Memory B cell (primary cell): ENCODE results near the gene SNRNP27.

ENCODE experiments used
- ATAC-seq: fragments of 150-1000 bp; cut with Tn5 transposase; 2 replicates; pipeline ENCODE4 v1.10.0; 2021; ENCODE audit warnings: low read depth, mild to moderate bottlenecking, moderate library complexity
- DNase-seq, 2 donors: peaks; one replicate each; pipeline ENCODE4 v3.0.0; 2022; ENCODE audit warnings: low spot score in 2 of 2
- H3K27ac Mint-ChIP-seq: one replicate; pipeline ENCODE4 v1.8.0; 2022; ENCODE audit warnings: mild to moderate bottlenecking, moderate library complexity, mixed read lengths
- H3K27me3 Mint-ChIP-seq: one replicate; pipeline ENCODE4 v1.8.0; 2022; ENCODE audit warnings: mixed read lengths
- H3K36me3 Mint-ChIP-seq: one replicate; pipeline ENCODE4 v1.8.0; 2022; ENCODE audit warnings: mild to moderate bottlenecking, mixed read lengths
- H3K4me1 Mint-ChIP-seq: one replicate; pipeline ENCODE4 v1.8.0; 2022; ENCODE audit warnings: mixed read lengths
- H3K4me3 Mint-ChIP-seq: one replicate; pipeline ENCODE4 v1.8.0; 2022; ENCODE audit warnings: mild to moderate bottlenecking, moderate library complexity, mixed read lengths
- H3K9me3 Mint-ChIP-seq: one replicate; pipeline ENCODE4 v1.8.0; 2022; ENCODE audit warnings: mixed read lengths

The SNRNP27 gene

GRCh38 chr2:69902213-69902922 is 8.6 kb downstream of the SNRNP27 start:
- DNase-seq: peak; percentile 23 to 44
- Mint-ChIP-seq H3K4me1 (peaks cover 27% of the 10 kb centered on the region), H3K36me3 (peaks cover 28% of the 10 kb centered on the region)

GRCh38 chr2:69907216-69907615 is 13.5 kb downstream of the SNRNP27 start:
- no peak overlapping the region for H3K4me3 Mint-ChIP-seq
- no peaks in the 10 kb centered on the region for H3K27me3 Mint-ChIP-seq
- ATAC-seq (no peak), DNase-seq (no peak)
- H3K27ac Mint-ChIP-seq: no peak overlapping the region
- peaks cover 15% of the 10 kb centered on the region for H3K36me3 Mint-ChIP-seq
- H3K4me1 Mint-ChIP-seq: peaks cover 8% of the 10 kb centered on the region
- H3K9me3 Mint-ChIP-seq: peaks cover 3% of the 10 kb centered on the region

More at GRCh38 chr2:69902213-69902922, 8.6 kb downstream of the SNRNP27 start:
- peak; percentile 87 for ATAC-seq
- peak overlapping the region; percentile 76 for H3K27ac Mint-ChIP-seq
- no peaks in the 10 kb centered on the region for H3K27me3 Mint-ChIP-seq
- H3K9me3 Mint-ChIP-seq: peaks cover 4% of the 10 kb centered on the region
- H3K4me3 Mint-ChIP-seq: peak overlapping the region; percentile 86

GRCh38 chr2:69911985-69912563 is 18.3 kb downstream of the SNRNP27 start:
- Mint-ChIP-seq H3K36me3 (peaks cover 10% of the 10 kb centered on the region), H3K4me3 (no peak overlapping the region), H3K27ac (peak overlapping the region; percentile 63), H3K9me3 (no peaks in the 10 kb centered on the region), H3K4me1 (peaks cover 8% of the 10 kb centered on the region), H3K27me3 (no peaks in the 10 kb centered on the region)
- ATAC-seq: no peak
- DNase-seq: peak in 1 of 2 donors; percentile 56

DNA sequence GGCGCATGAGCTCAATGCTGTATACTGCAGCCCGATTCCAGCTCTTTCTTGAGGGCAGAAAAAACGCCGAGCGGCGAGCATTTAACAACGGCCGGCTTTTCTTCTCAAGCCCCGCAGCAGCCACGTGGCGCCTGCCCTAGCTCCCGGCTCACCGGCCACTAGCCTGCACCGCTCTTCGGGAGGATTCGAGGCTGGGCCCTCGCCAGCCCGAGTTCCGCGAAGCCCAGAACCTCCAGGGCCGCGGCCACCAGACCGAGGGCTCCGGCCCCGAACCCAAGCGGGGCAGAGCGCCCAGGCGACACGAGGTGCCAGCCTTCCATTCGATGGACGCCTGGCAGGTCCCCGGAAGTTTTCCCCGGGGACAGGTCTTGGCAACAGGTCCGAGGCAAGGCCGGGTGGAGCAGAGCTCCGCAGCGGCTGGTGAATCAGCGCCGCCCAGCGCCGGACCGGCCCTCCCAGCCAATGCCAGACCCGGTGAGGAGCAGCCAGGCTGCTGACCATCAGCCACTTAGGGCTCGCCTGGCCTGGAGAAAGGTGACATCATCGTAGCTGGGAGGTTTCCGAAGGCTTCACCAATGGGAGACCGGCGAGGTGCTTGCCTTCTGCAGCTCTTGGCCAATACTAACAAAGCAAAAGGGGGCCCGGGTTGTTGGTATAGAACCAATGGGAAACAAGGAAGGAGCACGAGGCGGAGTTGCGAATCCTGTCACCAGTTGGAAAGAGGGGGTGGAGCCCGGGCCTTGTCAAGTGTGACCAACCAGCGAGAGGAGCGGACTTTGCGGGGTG is 20.6 kb downstream of the SNRNP27 start:
- peak; percentile 92 to 99 for DNase-seq
- ATAC-seq: peak; percentile 84

DNA sequence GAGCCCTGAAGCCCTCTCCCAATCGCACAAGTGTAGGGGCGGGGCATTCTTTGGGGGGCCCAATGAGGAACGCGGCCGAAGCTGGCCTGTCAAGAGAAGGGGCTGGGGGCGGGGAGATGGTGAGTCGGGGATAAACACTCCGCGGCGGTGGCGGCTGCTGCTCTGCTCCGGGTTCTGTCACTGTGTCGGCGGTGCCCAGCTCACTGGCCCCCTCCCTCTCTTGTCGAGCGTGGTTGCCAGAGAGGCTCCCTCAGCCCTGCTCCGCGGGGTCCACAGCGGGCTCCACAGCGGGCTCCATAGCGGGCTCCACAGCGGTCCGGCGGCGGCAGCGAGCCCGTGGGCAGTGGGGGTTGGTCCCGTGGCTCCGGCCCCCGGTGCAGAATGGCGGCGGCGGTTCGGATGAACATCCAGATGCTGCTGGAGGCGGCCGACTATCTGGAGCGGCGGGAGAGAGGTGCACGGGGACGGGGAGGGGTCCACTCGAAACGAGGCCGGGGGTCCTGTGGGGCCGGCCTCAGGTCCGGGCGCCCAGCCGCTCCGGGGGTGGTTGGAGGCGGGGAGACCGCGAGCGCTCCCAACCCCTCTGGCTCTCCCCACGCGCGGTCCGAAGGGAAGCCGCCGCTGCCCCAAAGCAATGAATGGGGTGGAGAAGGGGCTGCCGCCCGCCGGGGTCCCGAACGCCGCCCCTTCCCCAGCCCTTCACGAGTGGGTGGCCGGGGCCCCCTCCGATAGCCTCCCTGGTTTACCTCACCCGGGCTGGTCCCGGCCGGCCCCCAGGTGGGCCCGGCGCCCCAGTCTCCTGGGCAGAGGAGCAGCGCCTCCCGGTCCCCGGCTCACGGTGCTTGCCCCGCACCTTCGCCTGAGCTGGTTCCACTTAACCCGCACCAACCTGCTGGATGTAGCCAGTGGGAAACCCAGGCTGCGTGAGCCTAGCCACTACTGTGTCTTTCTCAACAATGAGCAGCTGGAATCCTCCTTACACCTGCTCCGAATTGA is 21.5 kb downstream of the SNRNP27 start, which contains the start of gene MXD1:
TSS of gene MXD1 (plus strand) at position 160 of the 996 bp plus-strand sequence. CDS start at position 382, 222 bp downstream.
- Mint-ChIP-seq H3K9me3 (no peaks in the 10 kb centered on the region), H3K27me3 (no peaks in the 10 kb centered on the region), H3K4me1 (peaks cover 16% of the 10 kb centered on the region), H3K27ac (peak within 1 kb of the TSS; percentile 65), H3K36me3 (peaks cover 6% of the 10 kb centered on the region), H3K4me3 (peak within 1 kb of the TSS; percentile 82)
- no peak for ATAC-seq
- peak in 1 of 2 donors; percentile 11 for DNase-seq

More for the DNA sequence above, 20.6 kb downstream of the SNRNP27 start:
- no peaks in the 10 kb centered on the region for H3K27me3 Mint-ChIP-seq
- peaks cover 16% of the 10 kb centered on the region for H3K4me1 Mint-ChIP-seq
- H3K27ac Mint-ChIP-seq: peak overlapping the region; percentile 65
- peak overlapping the region; percentile 82 for H3K4me3 Mint-ChIP-seq
- peaks cover 4% of the 10 kb centered on the region for H3K36me3 Mint-ChIP-seq
- no peaks in the 10 kb centered on the region for H3K9me3 Mint-ChIP-seq

DNA sequence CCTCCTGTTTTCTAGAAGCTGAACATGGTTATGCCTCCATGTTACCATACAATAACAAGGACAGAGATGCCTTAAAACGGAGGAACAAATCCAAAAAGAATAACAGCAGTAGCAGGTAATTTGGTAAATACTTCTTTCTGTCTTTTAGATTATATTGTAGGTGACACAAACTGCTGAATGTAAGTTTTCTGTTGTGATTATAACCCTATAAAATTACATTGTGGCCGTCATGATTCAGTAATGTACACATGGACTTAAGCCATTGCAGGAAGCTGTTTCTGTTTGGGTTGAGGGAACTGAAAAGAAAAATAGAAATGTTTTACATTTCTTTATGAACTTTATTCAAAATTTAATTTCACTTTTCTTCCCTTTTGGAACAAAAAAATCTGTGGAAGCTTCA is 22.4 kb downstream of the SNRNP27 start:
- ATAC-seq: no peak
- H3K4me1 Mint-ChIP-seq: peaks cover 16% of the 10 kb centered on the region
- H3K36me3 Mint-ChIP-seq: peaks cover 10% of the 10 kb centered on the region
- no peak for DNase-seq
- no peaks in the 10 kb centered on the region for H3K27me3 Mint-ChIP-seq
- H3K27ac Mint-ChIP-seq: peak overlapping the region; percentile 45
- H3K9me3 Mint-ChIP-seq: no peaks in the 10 kb centered on the region
- H3K4me3 Mint-ChIP-seq: peak overlapping the region; percentile 61

- Mint-ChIP-seq H3K27ac (peak overlapping the region; percentile 68), H3K4me3 (no peak overlapping the region), H3K4me1 (peaks cover 16% of the 10 kb centered on the region), H3K9me3 (no peaks in the 10 kb centered on the region), H3K27me3 (no peaks in the 10 kb centered on the region), H3K36me3 (peaks cover 14% of the 10 kb centered on the region)
- DNase-seq (no peak), ATAC-seq (no peak)
These were observed 24.1 kb downstream of the SNRNP27 start for GRCh38 chr2:69917852-69918251.

GRCh38 chr2:69918401-69918800 is 24.6 kb downstream of the SNRNP27 start:
- peak overlapping the region; percentile 68 for H3K27ac Mint-ChIP-seq
- H3K36me3 Mint-ChIP-seq: peaks cover 17% of the 10 kb centered on the region
- DNase-seq: no peak
- no peaks in the 10 kb centered on the region for H3K9me3 Mint-ChIP-seq
- H3K4me1 Mint-ChIP-seq: peaks cover 16% of the 10 kb centered on the region
- H3K27me3 Mint-ChIP-seq: no peaks in the 10 kb centered on the region
- no peak for ATAC-seq
- H3K4me3 Mint-ChIP-seq: no peak overlapping the region

- H3K4me3 Mint-ChIP-seq: no peak overlapping the region
- H3K4me1 Mint-ChIP-seq: peaks cover 2% of the 10 kb centered on the region
- no peak overlapping the region for H3K27ac Mint-ChIP-seq
These were observed 29.4 kb downstream of the SNRNP27 start for GRCh38 chr2:69923116-69923515.

DNA sequence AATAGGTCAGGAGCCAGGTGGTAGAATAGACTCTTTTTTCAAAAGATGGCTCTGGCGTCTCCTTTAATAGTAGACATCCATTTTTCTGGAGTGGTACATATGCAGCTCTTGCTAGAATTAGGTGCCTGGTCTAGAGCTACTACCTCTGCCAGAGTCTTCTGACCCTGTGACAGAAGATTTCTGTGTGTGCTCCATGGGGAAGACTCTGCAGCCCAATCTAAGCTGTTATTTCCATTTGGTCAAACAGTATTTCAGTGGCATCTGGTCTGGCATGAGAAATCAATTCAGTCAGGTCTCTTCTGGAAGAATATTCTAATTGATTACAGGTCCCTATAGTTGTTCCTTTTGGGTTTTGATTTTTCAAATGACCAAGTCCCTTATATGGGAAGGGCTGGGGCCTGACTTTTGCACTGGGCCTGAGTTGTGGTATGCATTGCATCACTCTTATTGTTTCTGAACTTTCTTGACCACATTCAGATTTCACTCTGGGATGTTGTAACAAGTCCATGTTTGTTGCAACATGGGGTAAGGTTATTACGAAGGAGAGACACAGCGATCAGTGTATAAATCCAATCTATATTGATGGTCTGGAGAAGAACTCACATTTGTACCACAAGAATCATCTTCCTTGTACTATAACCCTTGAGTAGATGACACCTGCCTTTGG is 33.2 kb downstream of the SNRNP27 start:
- H3K4me3 Mint-ChIP-seq: no peak overlapping the region
- no peak overlapping the region for H3K27ac Mint-ChIP-seq
- peaks cover 18% of the 10 kb centered on the region for H3K36me3 Mint-ChIP-seq
- no peaks in the 10 kb centered on the region for H3K9me3 Mint-ChIP-seq
- DNase-seq: no peak
- no peak for ATAC-seq
- H3K4me1 Mint-ChIP-seq: peaks cover 3% of the 10 kb centered on the region
- no peaks in the 10 kb centered on the region for H3K27me3 Mint-ChIP-seq

More at GRCh38 chr2:69923116-69923515, 29.4 kb downstream of the SNRNP27 start:
- Mint-ChIP-seq H3K36me3 (peaks cover 25% of the 10 kb centered on the region), H3K27me3 (no peaks in the 10 kb centered on the region), H3K9me3 (no peaks in the 10 kb centered on the region)
- DNase-seq (no peak), ATAC-seq (no peak)

GRCh38 chr2:69931832-69932595 is 38.3 kb downstream of the SNRNP27 start:
- Mint-ChIP-seq H3K4me1 (peaks cover 8% of the 10 kb centered on the region), H3K9me3 (no peaks in the 10 kb centered on the region), H3K4me3 (no peak overlapping the region), H3K27ac (no peak overlapping the region), H3K27me3 (no peaks in the 10 kb centered on the region), H3K36me3 (peaks cover 21% of the 10 kb centered on the region)
- ATAC-seq: no peak
- no peak for DNase-seq

DNA sequence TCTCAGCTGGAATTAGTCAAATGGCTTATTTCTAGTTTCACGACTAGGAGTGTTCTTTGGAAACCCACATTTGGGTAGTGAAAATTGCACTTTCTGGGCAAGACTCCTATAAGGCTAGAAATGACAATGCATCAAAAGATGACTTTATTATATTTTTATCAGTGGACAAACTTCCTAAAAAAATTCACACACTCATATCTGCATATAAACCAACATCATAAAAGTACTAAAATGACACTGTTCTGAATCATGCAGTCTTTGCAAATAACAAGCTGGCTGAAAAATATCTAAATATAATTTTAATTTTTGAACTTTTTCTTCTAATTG is 38.8 kb downstream of the SNRNP27 start:
- H3K36me3 Mint-ChIP-seq: peaks cover 19% of the 10 kb centered on the region
- no peak overlapping the region for H3K27ac Mint-ChIP-seq
- DNase-seq: no peak
- H3K4me1 Mint-ChIP-seq: peaks cover 8% of the 10 kb centered on the region
- no peaks in the 10 kb centered on the region for H3K27me3 Mint-ChIP-seq
- H3K9me3 Mint-ChIP-seq: no peaks in the 10 kb centered on the region
- no peak overlapping the region for H3K4me3 Mint-ChIP-seq
- ATAC-seq: no peak
